ENCODE measurements around the gene DGKB. TPM values are rescaled to one million over a fixed set of nuclear protein-coding genes. Genes with fewer than 3 reads are reported as not detected.

Gene DGKB
- total RNA-seq, 1 experiment from 2014 or later, result 0.48 TPM

GRCh38 chr7:14850039-14850438 lies 52.5 kb downstream of the DGKB start:
- Histone ChIP-seq H3K27me3 (ENCODE audit: insufficient read depth, low read depth) (no peaks in the 10 kb centered on the region), H3K9me2 (ENCODE audit: insufficient read depth) (no peaks in the 10 kb centered on the region; the same call in 1 of the 2 replicates), H3K4me1 (replicated peaks; ENCODE audit: insufficient read depth) (no peaks in the 10 kb centered on the region), H3K4me3 (no peak overlapping the region), H3F3A (ENCODE audit: insufficient read depth, low read depth) (no peaks in the 10 kb centered on the region), H3K9me3 (ENCODE audit: insufficient read depth, low read depth) (no peaks in the 10 kb centered on the region), H3K4me2 (no peak overlapping the region), H4K20me1 (ENCODE audit: insufficient read depth) (no peaks in the 10 kb centered on the region), H3K27ac (no peak overlapping the region), H3K79me2 (ENCODE audit: low read depth) (no peaks in the 10 kb centered on the region), H2AFZ (no peak overlapping the region), H3K36me3 (ENCODE audit: low read depth) (no peaks in the 10 kb centered on the region)
- intact Hi-C loops (cut with micrococcal nuclease; ENCODE audit: unreplicated experiment), result no loop called here
- BruUV-seq (replicated peaks), result no TSS peak
- TF ChIP-seq, protein P1, sequence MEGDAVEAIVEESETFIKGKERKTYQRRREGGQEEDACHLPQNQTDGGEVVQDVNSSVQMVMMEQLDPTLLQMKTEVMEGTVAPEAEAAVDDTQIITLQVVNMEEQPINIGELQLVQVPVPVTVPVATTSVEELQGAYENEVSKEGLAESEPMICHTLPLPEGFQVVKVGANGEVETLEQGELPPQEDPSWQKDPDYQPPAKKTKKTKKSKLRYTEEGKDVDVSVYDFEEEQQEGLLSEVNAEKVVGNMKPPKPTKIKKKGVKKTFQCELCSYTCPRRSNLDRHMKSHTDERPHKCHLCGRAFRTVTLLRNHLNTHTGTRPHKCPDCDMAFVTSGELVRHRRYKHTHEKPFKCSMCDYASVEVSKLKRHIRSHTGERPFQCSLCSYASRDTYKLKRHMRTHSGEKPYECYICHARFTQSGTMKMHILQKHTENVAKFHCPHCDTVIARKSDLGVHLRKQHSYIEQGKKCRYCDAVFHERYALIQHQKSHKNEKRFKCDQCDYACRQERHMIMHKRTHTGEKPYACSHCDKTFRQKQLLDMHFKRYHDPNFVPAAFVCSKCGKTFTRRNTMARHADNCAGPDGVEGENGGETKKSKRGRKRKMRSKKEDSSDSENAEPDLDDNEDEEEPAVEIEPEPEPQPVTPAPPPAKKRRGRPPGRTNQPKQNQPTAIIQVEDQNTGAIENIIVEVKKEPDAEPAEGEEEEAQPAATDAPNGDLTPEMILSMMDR (conservative IDR thresholded peaks at IDR 0.05), result no peak
- TF ChIP-seq EZH2 (IDR thresholded peaks at IDR 0.05; ENCODE audit: low read depth), result no peak
- ChIA-PET CTCF (no interaction called here), POLR2A (ENCODE audit: unreplicated experiment) (no interaction called here)
- no peak for DNase-seq

DNA sequence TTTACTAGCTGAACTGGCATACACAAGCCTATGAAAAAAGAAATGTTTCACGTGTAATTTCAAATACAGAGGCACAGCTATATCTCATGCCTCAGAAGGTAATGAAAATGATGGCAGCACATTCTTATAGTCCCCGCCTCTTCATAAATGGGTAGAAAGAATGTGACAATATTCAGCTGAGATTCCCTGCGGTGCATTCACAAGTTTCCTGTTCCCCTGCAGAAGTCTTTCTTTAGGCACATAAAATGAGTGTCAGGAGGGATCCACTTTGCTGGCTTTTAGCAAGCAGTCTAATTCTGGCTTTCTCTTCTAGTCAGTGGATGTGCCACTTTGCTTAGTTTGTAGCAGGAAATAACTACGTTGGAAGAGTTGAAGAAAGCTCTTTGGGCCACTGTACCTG lies 56.1 kb downstream of the DGKB start:
- TF ChIP-seq, protein P1 (conservative IDR thresholded peaks at IDR 0.05), result no peak
- TF ChIP-seq EZH2 (IDR thresholded peaks at IDR 0.05; ENCODE audit: low read depth), result no peak
- no peak overlapping the region for H3K27ac ChIP-seq
- no TSS peak for BruUV-seq (replicated peaks)
- H3K27me3 ChIP-seq (ENCODE audit: insufficient read depth, low read depth), result no peaks in the 10 kb centered on the region
- intact Hi-C loops (cut with micrococcal nuclease; ENCODE audit: unreplicated experiment), result no loop called here
- H3K4me3 ChIP-seq, result no peak overlapping the region
- H3F3A ChIP-seq (ENCODE audit: insufficient read depth, low read depth), result no peaks in the 10 kb centered on the region
- H3K4me2 ChIP-seq, result no peak overlapping the region
- ChIA-PET POLR2A (ENCODE audit: unreplicated experiment) (no interaction called here), CTCF (no interaction called here)
- no peak for DNase-seq
- no peaks in the 10 kb centered on the region for H3K9me3 ChIP-seq (ENCODE audit: insufficient read depth, low read depth)
- H3K36me3 ChIP-seq (ENCODE audit: low read depth), result no peaks in the 10 kb centered on the region
- H3K4me1 ChIP-seq (replicated peaks; ENCODE audit: insufficient read depth), result no peaks in the 10 kb centered on the region
- H2AFZ ChIP-seq, result no peak overlapping the region
- H4K20me1 ChIP-seq (ENCODE audit: insufficient read depth), result no peaks in the 10 kb centered on the region
- no peaks in the 10 kb centered on the region for H3K79me2 ChIP-seq (ENCODE audit: low read depth)
- no peaks in the 10 kb centered on the region; the same call in 1 of the 2 replicates for H3K9me2 ChIP-seq (ENCODE audit: insufficient read depth)

DNA sequence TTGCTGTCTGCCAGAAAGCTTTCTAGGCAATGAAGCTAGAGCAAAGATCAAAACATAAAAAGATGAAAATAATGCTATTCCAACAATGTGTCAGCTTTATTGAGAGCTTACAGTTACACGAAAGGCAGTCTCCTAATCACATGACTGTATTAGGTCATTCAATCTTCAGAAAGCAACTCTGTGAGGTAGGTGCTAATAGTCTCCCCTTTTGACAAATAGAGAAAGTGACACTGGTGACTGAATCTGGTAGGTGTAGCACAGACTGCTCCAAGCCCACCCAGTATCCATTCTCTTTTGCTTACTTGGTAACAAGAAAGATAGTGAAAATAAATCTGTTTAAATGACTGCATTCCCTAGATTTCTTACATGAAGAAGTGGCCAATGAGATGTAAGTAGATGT lies 58.8 kb downstream of the DGKB start:
- no peaks in the 10 kb centered on the region for H3K79me2 ChIP-seq (ENCODE audit: low read depth)
- H3K4me1 ChIP-seq (replicated peaks; ENCODE audit: insufficient read depth), result no peaks in the 10 kb centered on the region
- ChIA-PET POLR2A (ENCODE audit: unreplicated experiment) (no interaction called here), CTCF (no interaction called here)
- H3K36me3 ChIP-seq (ENCODE audit: low read depth), result no peaks in the 10 kb centered on the region
- H3K9me2 ChIP-seq (ENCODE audit: insufficient read depth), result no peaks in the 10 kb centered on the region; the same call in 1 of the 2 replicates
- no peak overlapping the region for H2AFZ ChIP-seq
- no peak for DNase-seq
- H3K9me3 ChIP-seq (ENCODE audit: insufficient read depth, low read depth), result no peaks in the 10 kb centered on the region
- no peak overlapping the region for H3K27ac ChIP-seq
- no peak for TF ChIP-seq EZH2 (IDR thresholded peaks at IDR 0.05; ENCODE audit: low read depth)
- TF ChIP-seq, protein P1 (conservative IDR thresholded peaks at IDR 0.05), result no peak
- intact Hi-C loops (cut with micrococcal nuclease; ENCODE audit: unreplicated experiment), result no loop called here
- H3K4me3 ChIP-seq, result no peak overlapping the region
- H4K20me1 ChIP-seq (ENCODE audit: insufficient read depth), result no peaks in the 10 kb centered on the region
- no peaks in the 10 kb centered on the region for H3F3A ChIP-seq (ENCODE audit: insufficient read depth, low read depth)
- no TSS peak for BruUV-seq (replicated peaks)
- no peak overlapping the region for H3K4me2 ChIP-seq
- no peaks in the 10 kb centered on the region for H3K27me3 ChIP-seq (ENCODE audit: insufficient read depth, low read depth)

Data from PC-9 (cell line).